Activated CD4-positive, alpha-beta T cell treated with anti-CD3 and anti-CD28 coated beads, Interleukin-2, amount 50 U/mL, for 48 hours (primary cell): Measurements from ENCODE around the gene APEX1.
"Not testable (repeated sequence)": the region's sequence is repeated elsewhere in the genome, so short reads cannot be mapped to it uniquely, and the experiment has no call there.

Source experiments
- DNase-seq, 2 experiments: peaks; one replicate each; pipeline ENCODE4 v3.0.0-alpha.2; 2020

APEX1 gene

DNA sequence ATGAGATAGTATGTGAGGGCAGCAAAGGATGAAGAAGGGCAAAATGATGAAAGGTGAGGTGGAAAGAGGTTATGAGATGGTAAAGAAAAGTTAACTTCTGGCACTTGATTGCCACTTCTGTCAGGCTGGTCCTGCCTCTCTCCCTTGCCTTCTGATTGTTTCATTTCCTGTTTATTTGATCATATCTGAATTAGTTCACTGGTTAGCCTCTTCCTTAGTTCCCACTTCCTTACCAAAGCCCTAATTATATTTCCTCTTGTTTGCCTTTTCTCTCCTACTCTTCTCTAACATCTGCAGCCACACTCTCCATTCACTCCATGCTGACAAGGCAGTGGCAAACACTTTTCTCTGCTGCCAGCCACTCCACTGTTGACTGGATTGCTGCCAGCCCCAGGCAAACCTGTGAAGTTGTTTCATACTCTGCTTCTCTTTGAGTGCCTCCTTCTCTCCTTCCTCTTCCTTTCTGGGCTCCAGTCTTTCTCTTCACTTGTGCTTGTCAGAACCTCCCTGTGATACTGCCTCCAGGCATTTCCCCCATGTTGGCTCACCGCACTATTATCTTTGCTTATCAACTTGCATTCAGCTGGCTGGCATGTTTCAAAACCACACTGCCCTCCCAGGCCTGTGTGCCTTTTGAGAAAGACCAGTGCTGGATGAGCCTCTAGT lies 22.3 kb downstream of the APEX1 start:
- no peak for DNase-seq

- no peak for DNase-seq
These were observed 23.9 kb downstream of the APEX1 start for GRCh38 chr14:20478894-20479293.

GRCh38 chr14:20482382-20482781 lies 27.4 kb downstream of the APEX1 start:
- DNase-seq, result no peak

GRCh38 chr14:20485900-20486299 lies 30.9 kb downstream of the APEX1 start:
- no peak for DNase-seq

DNA sequence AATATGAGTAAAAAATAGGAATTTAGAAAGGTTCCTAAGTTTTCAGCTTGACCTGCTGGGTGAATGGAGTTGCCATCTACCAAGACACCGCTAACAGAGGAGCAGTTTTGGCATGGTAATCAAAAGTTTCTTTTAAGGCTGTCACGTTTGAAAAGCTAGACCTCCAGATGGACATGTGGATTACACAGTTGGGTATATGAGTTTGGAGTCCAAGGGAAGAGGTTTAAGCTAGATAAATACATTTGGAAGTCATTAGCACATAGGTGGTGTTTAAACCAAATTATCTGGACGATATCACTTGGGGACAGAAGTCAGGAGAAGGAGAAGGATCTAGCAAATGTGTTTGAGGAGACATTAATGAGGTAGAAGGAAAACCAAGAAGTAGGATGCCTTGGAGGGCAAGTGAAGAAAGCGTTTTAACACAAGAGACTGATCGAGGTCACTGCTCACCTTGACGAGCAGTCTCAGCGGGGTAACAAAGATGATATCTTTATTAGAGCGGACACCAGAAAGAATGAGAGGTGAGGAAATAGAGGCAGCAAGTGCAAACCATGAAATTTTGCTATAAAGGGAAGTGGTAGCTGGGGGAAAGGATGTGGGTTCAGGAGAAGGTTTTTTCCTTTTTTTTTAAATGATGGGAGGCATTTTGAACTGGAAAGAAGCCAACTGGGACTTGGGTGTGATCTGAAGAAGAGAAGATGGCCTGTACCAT lies 31.8 kb downstream of the APEX1 start:
- DNase-seq, result no peak

GRCh38 chr14:20487396-20487725 lies 32.3 kb downstream of the APEX1 start:
- DNase-seq, result no peak

DNA sequence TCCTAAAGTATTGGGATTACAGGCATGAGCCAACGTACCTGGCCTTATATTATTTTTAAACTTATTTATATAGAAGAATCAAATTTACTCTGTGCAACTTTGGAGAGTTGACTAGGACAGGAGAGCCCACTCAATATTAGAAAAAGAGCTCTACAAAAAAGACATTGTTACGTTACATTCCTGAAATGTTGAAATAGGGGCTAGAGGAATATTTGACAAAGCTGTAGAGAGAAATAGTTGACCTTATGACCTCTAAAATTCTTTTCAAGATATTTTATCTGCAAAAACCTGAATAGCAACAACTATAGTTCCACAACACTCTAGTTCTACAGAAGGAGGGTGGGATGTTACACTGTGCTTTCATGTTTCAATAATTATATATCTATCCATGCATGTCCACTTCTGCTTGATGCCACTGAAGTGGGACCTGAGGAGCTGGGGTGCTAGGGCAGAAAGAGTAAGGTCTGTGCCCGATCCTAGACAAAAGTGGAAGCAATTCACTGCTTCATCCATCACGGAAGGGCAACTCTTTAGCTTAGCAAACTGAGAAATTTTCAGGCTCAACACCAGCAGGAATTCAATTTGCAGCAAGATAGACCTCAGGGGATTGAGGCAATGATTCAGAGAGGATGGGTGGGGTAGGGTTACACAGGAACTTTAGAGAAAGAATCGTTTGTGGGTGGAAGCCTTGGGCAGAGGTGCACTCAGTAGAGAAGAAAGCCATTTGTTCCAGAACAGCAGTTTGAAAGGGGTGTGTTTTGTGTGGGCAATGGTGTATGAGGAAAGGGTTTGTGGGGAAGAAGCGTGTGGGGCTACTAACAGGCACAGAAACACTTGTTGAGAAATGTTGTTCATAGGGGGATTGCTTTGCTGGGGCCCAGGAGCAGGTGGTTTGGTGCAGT lies 34.3 kb downstream of the APEX1 start:
- DNase-seq, result no peak

GRCh38 chr14:20490563-20490962 lies 35.5 kb downstream of the APEX1 start:
- no peak for DNase-seq

DNA sequence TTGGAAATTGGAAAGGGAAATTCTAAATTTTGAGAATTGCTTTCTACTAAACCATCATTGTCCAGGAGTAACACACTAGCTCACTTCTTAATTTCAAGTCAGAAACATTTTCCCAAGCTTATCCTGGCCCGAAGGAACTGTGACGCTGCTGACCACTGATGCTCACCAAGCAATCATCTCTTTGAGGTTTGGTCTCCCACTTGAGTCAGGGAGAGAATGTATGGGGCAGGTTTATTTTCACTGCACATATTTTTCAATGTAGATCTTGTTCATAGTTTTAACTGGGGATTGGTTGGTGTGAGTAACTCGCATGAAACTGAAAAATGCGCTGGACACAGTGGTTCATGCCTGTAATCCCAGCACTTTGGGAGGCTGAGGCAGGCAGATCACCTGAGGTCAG lies 37.5 kb downstream of the APEX1 start:
- no peak for DNase-seq

GRCh38 chr14:20493634-20494033 lies 38.6 kb downstream of the APEX1 start:
- no peak for DNase-seq

- DNase-seq, result no peak
These were observed 40.1 kb downstream of the APEX1 start for GRCh38 chr14:20494935-20495766.

DNA sequence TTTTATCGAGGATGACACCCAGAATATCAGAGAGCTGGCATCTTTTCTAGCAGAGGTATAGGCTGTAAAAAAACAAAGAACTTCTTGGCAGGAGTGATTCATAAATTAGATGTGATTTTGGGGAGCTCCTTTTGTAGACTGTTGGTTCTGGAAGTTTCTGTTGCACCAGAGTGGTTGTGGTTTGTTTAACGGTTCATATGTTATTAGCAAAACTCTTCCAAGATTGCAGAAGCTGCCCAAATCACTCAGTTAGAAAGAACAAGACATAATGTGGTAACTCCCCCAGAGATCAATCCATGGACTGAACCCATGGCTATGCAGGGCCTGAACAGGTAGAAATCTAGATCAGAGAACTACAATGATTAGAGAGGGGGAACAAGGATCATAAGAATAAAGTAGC lies 43.6 kb downstream of the APEX1 start:
- DNase-seq, result no peak

DNA sequence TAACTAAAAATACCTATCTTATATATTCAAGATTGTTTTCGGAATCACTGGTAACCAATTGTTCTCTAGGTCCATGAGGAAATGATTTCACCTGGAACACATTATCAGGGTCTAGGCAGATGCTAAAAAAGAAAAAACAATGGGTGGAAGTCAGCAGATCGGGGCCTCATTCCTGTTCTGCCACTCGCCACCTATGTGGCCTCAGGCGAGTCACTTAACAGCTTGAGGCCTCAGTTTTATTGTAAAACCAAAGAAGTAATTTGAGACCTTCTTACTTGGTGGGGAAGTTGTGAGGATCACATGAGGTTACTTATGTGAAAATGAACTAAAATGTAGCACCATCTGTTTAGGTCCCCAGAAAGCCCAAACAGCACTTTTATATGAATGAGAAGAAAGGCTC lies 44.1 kb downstream of the APEX1 start:
- DNase-seq, result no peak

DNA sequence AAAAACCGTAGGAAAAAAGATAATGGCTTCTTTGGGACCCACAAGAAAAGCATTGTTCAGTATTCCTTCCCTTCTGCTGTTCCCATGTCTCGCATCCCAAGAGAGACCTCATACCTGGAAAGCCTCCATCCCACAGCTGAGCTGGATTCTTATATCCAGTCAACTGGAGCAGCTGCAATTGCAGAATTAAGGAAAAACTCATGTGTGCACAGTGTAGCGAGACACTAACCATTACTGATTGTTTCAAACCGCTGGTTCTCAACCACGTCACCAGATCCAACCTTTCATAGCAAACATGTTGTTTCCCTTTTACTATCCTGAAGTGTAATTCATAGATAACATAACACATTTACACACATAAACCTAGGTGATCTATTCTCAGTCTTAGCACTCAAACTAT lies 44.9 kb downstream of the APEX1 start:
- no peak for DNase-seq

- DNase-seq, result no peak
These were observed 46.3 kb downstream of the APEX1 start for GRCh38 chr14:20501346-20501745.

- DNase-seq, result no peak
These were observed 48.9 kb downstream of the APEX1 start for GRCh38 chr14:20503898-20504297.

GRCh38 chr14:20506276-20506675 lies 51.2 kb downstream of the APEX1 start:
- not testable (repeated sequence) for DNase-seq

DNA sequence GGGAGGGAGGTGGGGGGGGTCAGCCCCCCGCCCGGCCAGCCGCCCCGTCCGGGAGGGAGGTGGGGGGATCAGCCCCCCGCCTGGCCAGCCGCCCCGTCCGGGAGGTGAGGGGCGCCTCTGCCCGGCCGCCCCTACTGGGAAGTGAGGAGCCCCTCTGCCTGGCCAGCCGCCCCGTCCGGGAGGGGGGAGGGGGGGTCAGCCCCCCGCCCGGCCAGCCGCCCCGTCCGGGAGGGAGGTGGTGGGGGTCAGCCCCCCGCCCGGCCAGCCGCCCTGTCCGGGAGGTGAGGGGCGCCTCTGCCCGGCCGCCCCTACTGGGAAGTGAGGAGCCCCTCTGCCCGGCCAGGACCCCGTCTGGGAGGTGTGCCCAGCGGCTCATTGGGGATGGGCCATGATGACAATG lies 51.7 kb downstream of the APEX1 start:
- not testable (repeated sequence) for DNase-seq
